Sigmoid colon (tissue), 7 donors: Measurements from ENCODE around the gene SLC17A9. TPM values are rescaled to one million over a fixed set of nuclear protein-coding genes. Genes with fewer than 3 reads are reported as not detected.

Experiments used
- DNase-seq: peaks from one replicate; pipeline ENCODE4 v3.0.0-alpha.2; 2019
- H3K27ac ChIP-seq, 4 donors: fragments of 200-600 bp; sonication (generic); one replicate each; pipeline ENCODE4 v1.5.1; 2016 to 2019; ENCODE audit warnings: mild to moderate bottlenecking in 1 of 4
- H3K27me3 ChIP-seq, 3 donors: fragments of 200-600 bp; sonication (generic); one replicate each; pipeline ENCODE4 v1.5.1; 2019; ENCODE audit warnings: mild to moderate bottlenecking in 1 of 3
- H3K36me3 ChIP-seq, 4 donors: fragments of 200-600 bp; sonication (generic); one replicate each; pipeline ENCODE4 v1.5.1; 2016 to 2019
- H3K4me1 ChIP-seq, 4 donors: fragments of 200-600 bp; sonication (generic); one replicate each; pipeline ENCODE4 v1.5.1; 2017 to 2019
- H3K4me3 ChIP-seq, 4 donors: fragments of 200-600 bp; sonication (generic); one replicate each; pipeline ENCODE4 v1.5.1; 2017 to 2019; ENCODE audit warnings: mild to moderate bottlenecking in 2 of 4, moderate library complexity in 1 of 4
- H3K9me3 ChIP-seq, 4 donors: fragments of 200-600 bp in 3 of 4; sonication (generic) in 3 of 4; one replicate each; pipeline versions ENCODE4 v1.5.1 to v1.6.1; 2013 to 2019
- CTCF ChIP-seq, 4 experiments: fragments of 450-650 bp in 3 of 4; fragments of 200-600 bp in 1 of 4; IDR thresholded peaks; one replicate each; pipeline ENCODE4 v1.5.1; 2016 to 2019; ENCODE audit warnings: antibody characterized with exemption in 4 of 4, mild to moderate bottlenecking in 3 of 4, moderate library complexity in 2 of 4
- EP300 ChIP-seq, 4 donors: sonication (generic); formaldehyde crosslinking; IDR thresholded peaks; one replicate each; pipeline ENCODE4 v1.6.1; 2017; ENCODE audit warnings: antibody characterized with exemption in 4 of 4
- POLR2A ChIP-seq, 2 donors: fragments of 450-650 bp; IDR thresholded peaks; one replicate each; pipeline ENCODE4 v1.6.1; 2016; ENCODE audit warnings: antibody characterized with exemption in 2 of 2, mild to moderate bottlenecking in 2 of 2, moderate library complexity in 2 of 2
- POLR2AphosphoS5 ChIP-seq, 4 donors: sonication (generic); formaldehyde crosslinking; IDR thresholded peaks; one replicate each; pipeline ENCODE4 v1.6.1; 2017; ENCODE audit warnings: antibody characterized with exemption in 4 of 4
- whole genome bisulfite sequencing, 2 donors: extraction: QIAGEN DNeasy Blood & Tissue Kit; methylation state at CpG; one replicate each; pipeline ENCODE4 v1.1.7; 2013; 5-methylcytosine and 5-hydroxymethylcytosine counted together
- intact Hi-C: fragments of 100-400 bp; cut with DNase I; formaldehyde crosslinking; loops from one replicate; pipeline ENCODE4 v1.15.1; 2023
- polyA plus RNA-seq, 3 donors: library from polyadenylated mRNA; stranded (reverse); fragments of 200-250 nt; gene quantifications; one replicate each; pipeline ENCODE4 v1.2.3, GENCODE V29; 2013
- total RNA-seq, 4 donors: library from RNA; depleted of rRNA; stranded (reverse); fragments of >200 nt; gene quantifications; one replicate each; pipeline ENCODE4 v1.1.0, GENCODE V29; 2016
- donor health status: healthy with polysubstance abuse.
- donor health status: Bipolar disorder and iron deficiency.
- donor health status: healthy.

SLC17A9 gene
- total and polyA plus RNA-seq, 7 donors, result 0.60 to 15.4 (median 2.9) TPM

GRCh38 chr20:63006540-63007359, 54.2 kb downstream of the SLC17A9 start, which contains the start of gene BHLHE23:
Gene BHLHE23, minus strand, starts transcription at chr20:63006964. Its CDS starts 190 bp downstream, at chr20:63006774.
- Histone ChIP-seq H3K27ac (no peak within 1 kb of the TSS), H3K4me3 (peak within 1 kb of the TSS in 2 of 4 donors; percentile 7 to 15), H3K36me3 (no peaks in the 10 kb centered on the region), H3K27me3 (peaks cover 69 to 100% (median 90%) of the 10 kb centered on the region in 3 donors), H3K9me3 (no peaks in the 10 kb centered on the region), H3K4me1 (peaks cover 0 to 41% (median 27%) of the 10 kb centered on the region in 4 donors)
- intact Hi-C loops, result no loop called here
- TF ChIP-seq CTCF (IDR thresholded peaks at IDR 0.05) (no peak), EP300 (IDR thresholded peaks at IDR 0.05) (no peak), POLR2AphosphoS5 (IDR thresholded peaks at IDR 0.05) (no peak), POLR2A (IDR thresholded peaks at IDR 0.05) (no peak)
- DNase-seq, result no peak
- 1 to 6% methylated on average over 110 of the region's 110 CpGs for WGBS, 2 donors

GRCh38 chr20:63007360-63007645, 54.8 kb downstream of the SLC17A9 start:
- H3K27me3 ChIP-seq, result peaks cover 69 to 100% (median 86%) of the 10 kb centered on the region in 3 donors
- H3K9me3 ChIP-seq, result no peaks in the 10 kb centered on the region
- H3K36me3 ChIP-seq, result no peaks in the 10 kb centered on the region
- WGBS, 2 donors, result 4 to 9% methylated on average over 24 of the region's 24 CpGs
- H3K4me3 ChIP-seq, result no peak overlapping the region
- DNase-seq, result no peak
- peaks cover 0 to 41% (median 27%) of the 10 kb centered on the region in 4 donors for H3K4me1 ChIP-seq
- no peak for TF ChIP-seq POLR2A (IDR thresholded peaks at IDR 0.05)
- no peak for TF ChIP-seq EP300 (IDR thresholded peaks at IDR 0.05)
- no peak for TF ChIP-seq POLR2AphosphoS5 (IDR thresholded peaks at IDR 0.05)
- TF ChIP-seq CTCF (IDR thresholded peaks at IDR 0.05), result no peak
- intact Hi-C loops, result no loop called here
- H3K27ac ChIP-seq, result no peak overlapping the region

- H3K9me3 ChIP-seq, result peaks cover 0 to 3% (median 0%) of the 10 kb centered on the region in 4 donors
- WGBS, 2 donors, result 14 to 24% methylated on average over 46 of the region's 46 CpGs
- no peak for TF ChIP-seq CTCF (IDR thresholded peaks at IDR 0.05)
- TF ChIP-seq POLR2A (IDR thresholded peaks at IDR 0.05), result no peak
- TF ChIP-seq POLR2AphosphoS5 (IDR thresholded peaks at IDR 0.05), result no peak
- TF ChIP-seq EP300 (IDR thresholded peaks at IDR 0.05), result no peak
- peaks cover 0 to 41% (median 27%) of the 10 kb centered on the region in 4 donors for H3K4me1 ChIP-seq
- H3K27me3 ChIP-seq, result peaks cover 69 to 100% (median 81%) of the 10 kb centered on the region in 3 donors
- H3K4me3 ChIP-seq, result no peak overlapping the region
- no peaks in the 10 kb centered on the region for H3K36me3 ChIP-seq
- no peak for DNase-seq
- intact Hi-C loops, result loop anchor here (2.0 kb wide), 1 partner anchor 107 kb away; no protein-coding TSS in a partner anchor
- no peak overlapping the region for H3K27ac ChIP-seq
Measured at GRCh38 chr20:63007646-63008488, 55.4 kb downstream of the SLC17A9 start.

- 9 to 16% methylated on average over 21 of the region's 21 CpGs for WGBS, 2 donors
Measured at GRCh38 chr20:63008541-63009044, 56.1 kb downstream of the SLC17A9 start.

More at GRCh38 chr20:63008541-63009044, 56.1 kb downstream of the SLC17A9 start:
- Histone ChIP-seq H3K9me3 (peaks cover 0 to 10% (median 4%) of the 10 kb centered on the region in 4 donors), H3K27me3 (peaks cover 65 to 100% (median 76%) of the 10 kb centered on the region in 3 donors), H3K4me3 (peak overlapping the region in 1 of 4 donors; percentile 15), H3K36me3 (no peaks in the 10 kb centered on the region), H3K27ac (no peak overlapping the region), H3K4me1 (peaks cover 0 to 41% (median 27%) of the 10 kb centered on the region in 4 donors)
- TF ChIP-seq POLR2AphosphoS5 (IDR thresholded peaks at IDR 0.05) (no peak), CTCF (IDR thresholded peaks at IDR 0.05) (no peak)
- intact Hi-C loops, result loop anchor here (1.0 to 2.0 kb wide), 3 partner anchors 36 to 135 kb away; no protein-coding TSS in a partner anchor
- no peak for DNase-seq
